Caco-2 (cell line): ENCODE data around the gene OSBPL6. TPM values are rescaled to one million over a fixed set of nuclear protein-coding genes. Genes with fewer than 3 reads are reported as not detected.

ENCODE experiments used
- BruUV-seq: library from RNA; stranded (reverse); fragments of 400-500 nt; replicated peaks from 2 replicates; lab custom pipeline; 2021; lab: Mats Ljungman, UMichigan
- CTCF ChIA-PET: fragments of 300-600 bp; sonication (Branson Sonifier 250); formaldehyde crosslinking; loops from one replicate; lab custom pipeline; 2022; ENCODE audit warnings: antibody characterized with exemption; lab: Charles Lee
- POLR2A ChIA-PET: fragments of 300-600 bp; sonication (Branson Sonifier 250); formaldehyde crosslinking; loops from one replicate; lab custom pipeline; 2022; ENCODE audit warnings: antibody characterized with exemption; lab: Charles Lee
- DNase-seq, 2 experiments: peaks; one replicate each; pipeline versions ENCODE4 v3.0.0 to v3.0.0-alpha.2; 2020 to 2022
- H3K27me3 ChIP-seq: replicated peaks from 2 replicates; pipeline ENCODE4 v1.6.0; 2011; ENCODE audit warnings: low read length; ENCODE audit not compliant: control insufficient read depth, insufficient read depth
- H3K36me3 ChIP-seq: 2 replicates; pipeline ENCODE4 v1.5.1; 2011; ENCODE audit warnings: low read length; ENCODE audit not compliant: control insufficient read depth, insufficient read depth
- H3K4me1 ChIP-seq: fragments of 250-450 bp; sonication (Bioruptor Pico); 2 replicates; pipeline ENCODE4 v1.5.1; 2020; ENCODE audit warnings: mild to moderate bottlenecking
- H3K4me3 ChIP-seq: 2 replicates; pipeline ENCODE4 v1.5.1; 2011; ENCODE audit warnings: low read depth, mild to moderate bottlenecking, control low read depth, low read length
- H3K9me3 ChIP-seq: fragments of 250-450 bp; sonication (Bioruptor Pico); 2 replicates; pipeline ENCODE4 v1.5.1; 2020; ENCODE audit warnings: mild to moderate bottlenecking, moderate library complexity
- H3K27ac Mint-ChIP-seq: one replicate; pipeline ENCODE4 v1.8.0; 2022; ENCODE audit warnings: mixed read lengths; ENCODE audit not compliant: unreplicated experiment
- H3K27me3 Mint-ChIP-seq: one replicate; pipeline ENCODE4 v1.8.0; 2022; ENCODE audit warnings: mixed read lengths; ENCODE audit not compliant: insufficient read depth, unreplicated experiment
- H3K36me3 Mint-ChIP-seq: one replicate; pipeline ENCODE4 v1.8.0; 2022; ENCODE audit warnings: mild to moderate bottlenecking, mixed read lengths; ENCODE audit not compliant: insufficient read depth, unreplicated experiment
- H3K4me1 Mint-ChIP-seq: one replicate; pipeline ENCODE4 v1.8.0; 2022; ENCODE audit warnings: low read depth, mixed read lengths; ENCODE audit not compliant: unreplicated experiment
- H3K4me3 Mint-ChIP-seq: one replicate; pipeline ENCODE4 v1.8.0; 2022; ENCODE audit warnings: mild to moderate bottlenecking, moderate library complexity, mixed read lengths; ENCODE audit not compliant: unreplicated experiment
- H3K9me3 Mint-ChIP-seq: one replicate; pipeline ENCODE4 v1.8.0; 2022; ENCODE audit warnings: mixed read lengths; ENCODE audit not compliant: unreplicated experiment
- CTCF ChIP-seq, 2 experiments: fragments of 200-600 bp in 1 of 2; IDR thresholded peaks; 1 replicate in 1 of 2; 2 replicates in 1 of 2; pipeline versions ENCODE4 v1.5.1 to v1.8.0; 2011 to 2022; ENCODE audit warnings: antibody characterized with exemption in 1 of 2, control low read depth in 1 of 2, inconsistent platforms in 1 of 2, low read depth in 1 of 2, low read length in 1 of 2, mild to moderate bottlenecking in 1 of 2, moderate library complexity in 1 of 2; ENCODE audit not compliant: insufficient read depth in 1 of 2, severe bottlenecking in 1 of 2, unreplicated experiment in 1 of 2
- intact Hi-C: fragments of 100-400 bp; cut with micrococcal nuclease; formaldehyde crosslinking; loops from one replicate; pipeline ENCODE4 v1.10.0; 2022; ENCODE audit not compliant: unreplicated experiment
- total RNA-seq: library from RNA; stranded (reverse); gene quantifications from 2 replicates; pipeline ENCODE4 v1.2.3, GENCODE V29; 2022

The OSBPL6 gene
- total RNA-seq, 1 experiment from 2014 or later: 1.5 TPM

- H3K4me3 ChIP-seq: no peak overlapping the region
- peaks cover 3% of the 10 kb centered on the region; the same call in 1 of the 2 replicates for H3K9me3 ChIP-seq
- H3K9me3 Mint-ChIP-seq: no peaks in the 10 kb centered on the region
- no TSS peak for BruUV-seq
- no peaks in the 10 kb centered on the region for H3K4me1 Mint-ChIP-seq
- DNase-seq: no peak
- no peak overlapping the region for H3K4me3 Mint-ChIP-seq
- no peaks in the 10 kb centered on the region for H3K36me3 Mint-ChIP-seq
- intact Hi-C loops: no loop called here
- no peak overlapping the region for H3K27ac Mint-ChIP-seq
- CTCF ChIA-PET: no interaction called here
- no peaks in the 10 kb centered on the region for H3K4me1 ChIP-seq
- TF ChIP-seq CTCF (IDR thresholded peaks at IDR 0.05; ENCODE audit: insufficient read depth in 1 of 2, low read depth in 1 of 2, low read length in 1 of 2, severe bottlenecking in 1 of 2, unreplicated experiment in 1 of 2): no peak
- no peaks in the 10 kb centered on the region for H3K27me3 ChIP-seq
- no peaks in the 10 kb centered on the region for H3K36me3 ChIP-seq
- H3K27me3 Mint-ChIP-seq: peaks cover 9% of the 10 kb centered on the region
- POLR2A ChIA-PET: no interaction called here
These were observed 17.6 kb downstream of the OSBPL6 start for GRCh38 chr2:178211943-178212342.

GRCh38 chr2:178213991-178214390 lies 19.7 kb downstream of the OSBPL6 start:
- intact Hi-C loops: no loop called here
- Histone ChIP-seq H3K27me3 (no peaks in the 10 kb centered on the region), H3K9me3 (peaks cover under 1% of the 10 kb centered on the region; the same call in 1 of the 2 replicates), H3K4me1 (no peaks in the 10 kb centered on the region), H3K36me3 (no peaks in the 10 kb centered on the region), H3K4me3 (no peak overlapping the region)
- H3K9me3 Mint-ChIP-seq: no peaks in the 10 kb centered on the region
- POLR2A ChIA-PET: no interaction called here
- no peaks in the 10 kb centered on the region for H3K36me3 Mint-ChIP-seq
- peaks cover 9% of the 10 kb centered on the region for H3K27me3 Mint-ChIP-seq
- H3K4me3 Mint-ChIP-seq: no peak overlapping the region
- no TSS peak for BruUV-seq
- TF ChIP-seq CTCF (IDR thresholded peaks at IDR 0.05; ENCODE audit: insufficient read depth in 1 of 2, low read depth in 1 of 2, low read length in 1 of 2, severe bottlenecking in 1 of 2, unreplicated experiment in 1 of 2): no peak
- CTCF ChIA-PET: no interaction called here
- no peaks in the 10 kb centered on the region for H3K4me1 Mint-ChIP-seq
- DNase-seq: no peak
- no peak overlapping the region for H3K27ac Mint-ChIP-seq

- Mint-ChIP-seq H3K27ac (no peak overlapping the region), H3K27me3 (peaks cover 18% of the 10 kb centered on the region), H3K4me1 (no peaks in the 10 kb centered on the region), H3K9me3 (no peaks in the 10 kb centered on the region), H3K36me3 (no peaks in the 10 kb centered on the region), H3K4me3 (no peak overlapping the region)
- no peaks in the 10 kb centered on the region for H3K27me3 ChIP-seq
- H3K4me3 ChIP-seq: no peak overlapping the region
- ChIA-PET POLR2A (no interaction called here), CTCF (no interaction called here)
- intact Hi-C loops: no loop called here
- DNase-seq: no peak
- no peak for TF ChIP-seq CTCF (IDR thresholded peaks at IDR 0.05; ENCODE audit: insufficient read depth in 1 of 2, low read depth in 1 of 2, low read length in 1 of 2, severe bottlenecking in 1 of 2, unreplicated experiment in 1 of 2)
- no TSS peak for BruUV-seq
- no peaks in the 10 kb centered on the region for H3K4me1 ChIP-seq
- H3K36me3 ChIP-seq: no peaks in the 10 kb centered on the region
- H3K9me3 ChIP-seq: no peaks in the 10 kb centered on the region
These were observed 24.9 kb downstream of the OSBPL6 start for GRCh38 chr2:178219247-178219646.
